HG03064 (cell line): ENCODE results near the gene RSPH6A.
A peak's percentile ranks its signal among the peaks of the same experiment; 100 is the strongest.

Source experiments
- ATAC-seq: cut with Tn5 transposase; IDR thresholded peaks from one replicate; pipeline ENCODE4 v1.9.1; 2021; ENCODE audit warnings: low read depth; ENCODE audit not compliant: unreplicated experiment

The RSPH6A gene

GRCh38 chr19:45825917-45826893 lies 11.1 kb upstream of the RSPH6A start:
- no peak for ATAC-seq

- no peak for ATAC-seq
These were observed 10.1 kb upstream of the RSPH6A start for GRCh38 chr19:45825263-45825605.

- no peak for ATAC-seq
These were observed 9.6 kb upstream of the RSPH6A start for GRCh38 chr19:45824531-45825262.

- no peak for ATAC-seq
These were observed 8.9 kb upstream of the RSPH6A start for GRCh38 chr19:45824041-45824471.

GRCh38 chr19:45823182-45823581 lies 8.1 kb upstream of the RSPH6A start:
- ATAC-seq = no peak

- no peak for ATAC-seq
These were observed 7.6 kb upstream of the RSPH6A start for GRCh38 chr19:45822716-45823115.

GRCh38 chr19:45821570-45821969 lies 6.5 kb upstream of the RSPH6A start:
- no peak for ATAC-seq

GRCh38 chr19:45821103-45821521 lies 6.0 kb upstream of the RSPH6A start:
- no peak for ATAC-seq

GRCh38 chr19:45820413-45821102 lies 5.5 kb upstream of the RSPH6A start:
- ATAC-seq = no peak

- ATAC-seq = no peak
These were observed 4.7 kb upstream of the RSPH6A start for GRCh38 chr19:45819769-45820168.

GRCh38 chr19:45817725-45818301 lies 2.7 kb upstream of the RSPH6A start:
- no peak for ATAC-seq

GRCh38 chr19:45817010-45817724 lies 2.1 kb upstream of the RSPH6A start:
- peak; percentile 83 for ATAC-seq

GRCh38 chr19:45816236-45817009 lies 1.3 kb upstream of the RSPH6A start:
- no peak for ATAC-seq

GRCh38 chr19:45815481-45816216 lies 541 bp upstream of the RSPH6A start:
- no peak for ATAC-seq

GRCh38 chr19:45814166-45814780 lies 835 bp downstream of the RSPH6A start:
- no peak for ATAC-seq

GRCh38 chr19:45812297-45812696 lies 2.8 kb downstream of the RSPH6A start:
- ATAC-seq = no peak

GRCh38 chr19:45809643-45810159 lies 5.4 kb downstream of the RSPH6A start:
- no peak for ATAC-seq

- ATAC-seq = no peak
These were observed 9.4 kb downstream of the RSPH6A start for GRCh38 chr19:45805719-45806118.
